IMR-90 (cell line): ENCODE data around the gene IFI44.

Experiments
- BHLHE40 ChIP-seq: fragments of 150-350 bp; IDR thresholded peaks from 2 replicates; pipeline ENCODE4 v1.6.1; 2016; ENCODE audit warnings: mild to moderate bottlenecking, low read depth, low read length
- CEBPB ChIP-seq: IDR thresholded peaks from 2 replicates; pipeline ENCODE4 v1.6.1; 2012; ENCODE audit warnings: low read depth, low read length, improper control_type of control experiment
- CHD1 ChIP-seq: IDR thresholded peaks from 2 replicates; pipeline ENCODE4 v1.6.1; 2012; ENCODE audit warnings: low read depth, low read length, improper control_type of control experiment
- ELK1 ChIP-seq: fragments of 150-350 bp; IDR thresholded peaks from 2 replicates; pipeline ENCODE4 v1.6.1; 2016; ENCODE audit warnings: low read depth, mild to moderate bottlenecking, low read length, moderate library complexity, borderline replicate concordance
- FOS ChIP-seq: fragments of 150-350 bp; IDR thresholded peaks from 2 replicates; pipeline ENCODE4 v1.6.1; 2016; ENCODE audit warnings: low read depth, low read length
- MAFK ChIP-seq: IDR thresholded peaks from 2 replicates; pipeline ENCODE4 v1.6.1; 2012; ENCODE audit warnings: low read depth, low read length, improper control_type of control experiment
- MAZ ChIP-seq: IDR thresholded peaks from 2 replicates; pipeline ENCODE4 v1.6.1; 2012; ENCODE audit warnings: low read depth, mild to moderate bottlenecking, low read length, improper control_type of control experiment, moderate library complexity, borderline replicate concordance
- MXI1 ChIP-seq: IDR thresholded peaks from 2 replicates; pipeline ENCODE4 v1.6.1; 2012; ENCODE audit warnings: low read depth, mild to moderate bottlenecking, low read length, moderate library complexity, borderline replicate concordance
- POLR2A ChIP-seq: IDR thresholded peaks from 2 replicates; pipeline ENCODE4 v1.6.1; 2012; ENCODE audit warnings: mild to moderate bottlenecking, low read depth, low read length
- RAD21 ChIP-seq: IDR thresholded peaks from 2 replicates; pipeline ENCODE4 v1.6.1; 2012; ENCODE audit warnings: low read length, improper control_type of control experiment
- RCOR1 ChIP-seq: IDR thresholded peaks from 2 replicates; pipeline ENCODE4 v1.6.1; 2012; ENCODE audit warnings: mild to moderate bottlenecking, low read length, improper control_type of control experiment; ENCODE audit not compliant: insufficient replicate concordance
- SMC3 ChIP-seq: fragments of 150-350 bp; IDR thresholded peaks from 2 replicates; pipeline ENCODE4 v1.6.1; 2016; ENCODE audit warnings: low read depth, mild to moderate bottlenecking, antibody characterized with exemption, low read length, moderate library complexity
- USF2 ChIP-seq: fragments of 150-350 bp; IDR thresholded peaks from 2 replicates; pipeline ENCODE4 v1.6.1; 2017; ENCODE audit warnings: mild to moderate bottlenecking, antibody characterized with exemption, low read length, low read depth
- TF ChIP-seq, protein P1 (sequence below): conservative IDR thresholded peaks from 2 replicates; pipeline ENCODE4 v1.5.1; 2012; ENCODE audit warnings: mild to moderate bottlenecking, low read depth, low read length, improper control_type of control experiment

DNA sequence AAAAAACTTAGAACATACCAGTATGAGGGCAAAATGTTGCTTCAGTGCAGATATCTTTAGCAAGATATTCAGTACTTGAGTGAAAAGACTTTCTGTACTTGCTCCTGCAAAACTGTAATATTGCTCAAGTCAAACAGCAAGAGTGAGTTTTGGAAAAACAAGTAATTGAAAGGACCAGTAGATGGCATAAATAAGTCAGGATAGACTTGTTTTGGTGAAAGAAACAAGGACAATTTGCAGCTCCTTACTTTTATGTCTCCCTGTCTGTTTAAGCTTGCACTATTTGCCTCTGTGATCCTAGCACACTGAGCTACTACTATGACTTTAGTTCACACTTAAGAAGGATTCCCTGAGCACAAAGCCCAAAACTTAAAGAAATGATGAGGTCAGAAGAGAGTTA is 39.1 kb downstream of the IFI44 start:
- peak; percentile 54 for TF ChIP-seq RAD21
- TF ChIP-seq, protein P1, sequence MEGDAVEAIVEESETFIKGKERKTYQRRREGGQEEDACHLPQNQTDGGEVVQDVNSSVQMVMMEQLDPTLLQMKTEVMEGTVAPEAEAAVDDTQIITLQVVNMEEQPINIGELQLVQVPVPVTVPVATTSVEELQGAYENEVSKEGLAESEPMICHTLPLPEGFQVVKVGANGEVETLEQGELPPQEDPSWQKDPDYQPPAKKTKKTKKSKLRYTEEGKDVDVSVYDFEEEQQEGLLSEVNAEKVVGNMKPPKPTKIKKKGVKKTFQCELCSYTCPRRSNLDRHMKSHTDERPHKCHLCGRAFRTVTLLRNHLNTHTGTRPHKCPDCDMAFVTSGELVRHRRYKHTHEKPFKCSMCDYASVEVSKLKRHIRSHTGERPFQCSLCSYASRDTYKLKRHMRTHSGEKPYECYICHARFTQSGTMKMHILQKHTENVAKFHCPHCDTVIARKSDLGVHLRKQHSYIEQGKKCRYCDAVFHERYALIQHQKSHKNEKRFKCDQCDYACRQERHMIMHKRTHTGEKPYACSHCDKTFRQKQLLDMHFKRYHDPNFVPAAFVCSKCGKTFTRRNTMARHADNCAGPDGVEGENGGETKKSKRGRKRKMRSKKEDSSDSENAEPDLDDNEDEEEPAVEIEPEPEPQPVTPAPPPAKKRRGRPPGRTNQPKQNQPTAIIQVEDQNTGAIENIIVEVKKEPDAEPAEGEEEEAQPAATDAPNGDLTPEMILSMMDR, result peak; percentile 49
- no peak for TF ChIP-seq CHD1
- no peak for TF ChIP-seq RCOR1
- no peak for TF ChIP-seq USF2
- no peak for TF ChIP-seq ELK1
- no peak for TF ChIP-seq POLR2A
- no peak for TF ChIP-seq BHLHE40
- TF ChIP-seq FOS, result no peak
- TF ChIP-seq SMC3, result no peak
- TF ChIP-seq MXI1, result no peak
- peak; percentile 14; the same call in 1 of the 2 replicates for TF ChIP-seq CEBPB
- TF ChIP-seq MAZ, result no peak
- no peak for TF ChIP-seq MAFK
